Gastrocnemius medialis (tissue), 4 donors: Measurements from ENCODE around the gene PLA2G2A.

Experiments used
- POLR2A ChIP-seq, 2 donors: fragments of 450-650 bp; IDR thresholded peaks; one replicate each; pipeline ENCODE4 v1.6.1; 2017; ENCODE audit warnings: antibody characterized with exemption in 2 of 2, mild to moderate bottlenecking in 2 of 2, moderate library complexity in 2 of 2
- TF ChIP-seq, protein P1 (sequence below), 5 experiments: fragments of 450-650 bp in 3 of 5; fragments of 200-600 bp in 2 of 5; sonication (generic) in 2 of 5; IDR thresholded peaks in 4 of 5; conservative IDR thresholded peaks in 1 of 5; 1 replicate in 4 of 5; 2 replicates in 1 of 5; pipeline ENCODE4 v1.5.1; 2016 to 2019; ENCODE audit warnings: antibody characterized with exemption in 5 of 5, mild to moderate bottlenecking in 3 of 5, moderate library complexity in 3 of 5

DNA sequence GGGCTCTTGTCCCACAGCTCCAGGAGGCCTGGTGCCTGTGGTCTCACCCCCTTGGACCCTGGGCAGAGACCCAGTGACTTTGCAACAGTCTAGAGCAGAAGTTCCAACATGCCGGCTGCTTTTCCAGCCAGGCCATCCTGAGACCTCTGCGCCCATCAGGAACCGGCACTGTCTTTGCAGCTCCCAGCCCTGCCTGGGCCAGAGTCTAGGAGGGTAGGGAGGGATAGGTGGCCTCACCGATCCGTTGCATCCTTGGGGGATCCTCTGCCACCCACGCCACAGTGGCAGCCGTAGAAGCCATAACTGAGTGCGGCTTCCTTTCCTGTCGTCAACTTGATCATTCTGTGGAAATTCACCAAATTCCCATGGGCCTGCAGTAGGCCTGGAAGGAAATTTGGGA, 1.3 kb downstream of the PLA2G2A start:
- TF ChIP-seq, protein P1, sequence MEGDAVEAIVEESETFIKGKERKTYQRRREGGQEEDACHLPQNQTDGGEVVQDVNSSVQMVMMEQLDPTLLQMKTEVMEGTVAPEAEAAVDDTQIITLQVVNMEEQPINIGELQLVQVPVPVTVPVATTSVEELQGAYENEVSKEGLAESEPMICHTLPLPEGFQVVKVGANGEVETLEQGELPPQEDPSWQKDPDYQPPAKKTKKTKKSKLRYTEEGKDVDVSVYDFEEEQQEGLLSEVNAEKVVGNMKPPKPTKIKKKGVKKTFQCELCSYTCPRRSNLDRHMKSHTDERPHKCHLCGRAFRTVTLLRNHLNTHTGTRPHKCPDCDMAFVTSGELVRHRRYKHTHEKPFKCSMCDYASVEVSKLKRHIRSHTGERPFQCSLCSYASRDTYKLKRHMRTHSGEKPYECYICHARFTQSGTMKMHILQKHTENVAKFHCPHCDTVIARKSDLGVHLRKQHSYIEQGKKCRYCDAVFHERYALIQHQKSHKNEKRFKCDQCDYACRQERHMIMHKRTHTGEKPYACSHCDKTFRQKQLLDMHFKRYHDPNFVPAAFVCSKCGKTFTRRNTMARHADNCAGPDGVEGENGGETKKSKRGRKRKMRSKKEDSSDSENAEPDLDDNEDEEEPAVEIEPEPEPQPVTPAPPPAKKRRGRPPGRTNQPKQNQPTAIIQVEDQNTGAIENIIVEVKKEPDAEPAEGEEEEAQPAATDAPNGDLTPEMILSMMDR (IDR thresholded peaks at IDR 0.05 in 4 of 5, conservative IDR thresholded peaks at IDR 0.05 in 1 of 5) = no peak
- TF ChIP-seq POLR2A (IDR thresholded peaks at IDR 0.05) = no peak
